Activated naive CD4-positive, alpha-beta T cell treated with anti-CD3 and anti-CD28 coated beads, Interleukin-2, amount 50 U/mL, for 72 hours (primary cell): ENCODE results near the gene MGAT5. TPM values are rescaled to one million over a fixed set of nuclear protein-coding genes. Genes with fewer than 3 reads are reported as not detected.

Experiments used
- ATAC-seq, 2 donors: fragments of 150-1000 bp; cut with Tn5 transposase; 2 replicates each; pipeline ENCODE4 v1.10.0; 2021; ENCODE audit warnings: mild to moderate bottlenecking in 2 of 2, moderate library complexity in 2 of 2
- DNase-seq, 2 donors: peaks; one replicate each; pipeline ENCODE4 v3.0.0; 2021 to 2022; ENCODE audit warnings: low spot score in 2 of 2
- H3K27ac Mint-ChIP-seq, 2 donors: one replicate each; pipeline ENCODE4 v1.8.0; 2022; ENCODE audit warnings: mild to moderate bottlenecking in 2 of 2, mixed read lengths in 2 of 2
- H3K36me3 Mint-ChIP-seq, 2 donors: one replicate each; pipeline ENCODE4 v1.8.0; 2022; ENCODE audit warnings: mixed read lengths in 2 of 2
- H3K9me3 Mint-ChIP-seq, 2 donors: one replicate each; pipeline ENCODE4 v1.8.0; 2022; ENCODE audit warnings: mixed read lengths in 2 of 2
- total RNA-seq, 2 donors: library from RNA; stranded (reverse); gene quantifications; one replicate each; pipeline ENCODE4 v1.2.3, GENCODE V29; 2022

Gene MGAT5
- total RNA-seq, 2 donors from 2014 or later: 11.8 to 13.2 TPM

GRCh38 chr2:134301099-134301927 is 47.4 kb downstream of the MGAT5 start:
- Mint-ChIP-seq H3K27ac (no peak overlapping the region), H3K36me3 (peaks cover 4 to 21% of the 10 kb centered on the region in 2 donors), H3K9me3 (no peaks in the 10 kb centered on the region)
- DNase-seq (no peak), ATAC-seq (peak; percentile 81 to 93)

DNA sequence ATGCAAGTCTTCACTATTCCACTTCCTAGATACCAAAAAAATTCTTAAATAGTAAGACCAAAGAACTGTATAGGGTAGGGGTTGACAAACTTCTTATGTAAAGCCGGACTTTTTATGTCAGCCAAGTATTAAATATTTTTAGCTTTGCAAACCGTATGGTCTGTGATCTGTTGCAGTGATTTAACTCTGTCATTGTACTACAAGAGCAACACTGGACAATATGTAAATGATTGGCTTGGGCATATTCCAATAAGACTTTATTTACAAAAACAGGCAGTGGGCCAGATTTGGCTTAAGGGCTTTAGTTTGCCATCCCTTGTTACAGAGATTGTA is 48.0 kb downstream of the MGAT5 start:
- no peak for ATAC-seq
- Mint-ChIP-seq H3K27ac (no peak overlapping the region), H3K9me3 (no peaks in the 10 kb centered on the region), H3K36me3 (peaks cover 4 to 16% of the 10 kb centered on the region in 2 donors)
- no peak for DNase-seq

DNA sequence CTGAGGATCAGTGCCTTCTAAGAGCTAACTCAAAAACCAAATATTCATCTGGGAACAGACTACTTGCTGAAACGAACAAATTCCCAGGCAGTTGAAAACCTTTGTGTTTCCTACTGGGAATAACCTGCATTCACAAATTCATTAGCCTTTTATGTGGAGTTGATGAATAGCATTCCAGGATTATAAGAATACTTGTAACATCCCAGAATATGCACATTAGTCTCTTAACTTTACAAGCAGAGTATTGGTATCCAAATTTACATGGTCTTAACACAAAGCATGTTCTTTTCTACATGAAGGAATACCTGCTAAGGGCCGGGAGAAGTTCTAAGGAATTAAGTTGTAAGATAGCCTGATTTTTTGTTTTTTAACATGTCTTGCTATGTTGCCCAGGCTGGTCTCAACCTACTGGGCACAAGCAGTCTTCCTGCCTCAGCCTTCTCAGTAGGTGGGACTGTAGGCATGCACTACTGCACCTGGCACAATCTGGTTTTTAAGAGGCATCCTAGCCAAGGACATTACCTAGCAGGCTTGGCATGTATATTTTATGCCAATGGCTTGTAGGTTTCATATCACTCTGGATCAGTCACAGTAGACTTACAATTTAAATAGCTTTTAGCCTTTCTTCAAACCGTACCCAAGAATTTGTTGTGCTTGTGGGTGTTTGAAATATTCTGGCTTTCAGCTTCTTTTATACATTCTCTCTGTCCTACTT is 50.7 kb downstream of the MGAT5 start:
- Mint-ChIP-seq H3K27ac (no peak overlapping the region), H3K36me3 (peaks cover 8 to 21% of the 10 kb centered on the region in 2 donors), H3K9me3 (peaks cover 6 to 8% of the 10 kb centered on the region in 2 donors)
- DNase-seq (no peak), ATAC-seq (no peak)

DNA sequence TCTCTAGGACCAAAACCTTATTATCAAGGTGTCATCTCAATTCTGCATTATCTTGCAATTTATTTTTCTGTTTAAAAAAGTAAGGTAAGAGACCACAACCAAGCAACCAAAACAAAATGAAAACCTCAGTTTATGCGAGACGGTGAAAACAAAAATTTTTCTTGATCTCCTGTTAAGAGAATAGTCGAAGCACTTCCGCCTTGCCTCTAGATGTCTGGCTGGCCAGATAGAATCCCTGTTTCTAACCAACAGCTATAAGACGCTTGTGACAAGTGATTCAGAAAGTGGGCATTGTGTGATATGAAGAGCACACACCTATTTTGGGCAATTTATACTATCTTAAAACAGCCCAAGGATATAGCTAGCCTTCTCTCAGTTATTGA is 51.2 kb downstream of the MGAT5 start:
- DNase-seq (no peak), ATAC-seq (no peak)
- H3K9me3 Mint-ChIP-seq: peaks cover 6 to 9% of the 10 kb centered on the region in 2 donors
- no peak overlapping the region for H3K27ac Mint-ChIP-seq
- peaks cover 5 to 16% of the 10 kb centered on the region in 2 donors for H3K36me3 Mint-ChIP-seq

DNA sequence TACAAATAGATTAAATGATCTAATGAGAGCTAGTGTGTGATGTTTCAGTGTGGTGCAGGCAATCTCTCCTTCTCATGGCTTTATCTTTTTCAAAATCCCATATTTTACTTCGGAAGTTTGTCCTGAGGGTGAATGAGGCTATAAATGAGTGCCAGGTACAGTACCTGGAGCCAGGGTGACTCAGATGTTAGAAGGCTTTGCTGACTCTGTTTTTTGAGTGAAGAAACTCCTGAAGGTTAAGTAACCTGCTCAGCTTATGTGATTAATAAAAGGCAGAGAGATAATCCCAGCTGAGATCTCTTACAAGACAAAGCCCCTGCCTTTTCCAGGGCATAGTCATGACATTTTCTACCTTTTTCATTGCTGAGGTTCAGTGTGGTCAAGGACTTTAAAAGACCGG is 52.6 kb downstream of the MGAT5 start:
- Mint-ChIP-seq H3K36me3 (peaks cover 5 to 16% of the 10 kb centered on the region in 2 donors), H3K27ac (no peak overlapping the region), H3K9me3 (peaks cover 6 to 9% of the 10 kb centered on the region in 2 donors)
- no peak for DNase-seq
- ATAC-seq: no peak

DNA sequence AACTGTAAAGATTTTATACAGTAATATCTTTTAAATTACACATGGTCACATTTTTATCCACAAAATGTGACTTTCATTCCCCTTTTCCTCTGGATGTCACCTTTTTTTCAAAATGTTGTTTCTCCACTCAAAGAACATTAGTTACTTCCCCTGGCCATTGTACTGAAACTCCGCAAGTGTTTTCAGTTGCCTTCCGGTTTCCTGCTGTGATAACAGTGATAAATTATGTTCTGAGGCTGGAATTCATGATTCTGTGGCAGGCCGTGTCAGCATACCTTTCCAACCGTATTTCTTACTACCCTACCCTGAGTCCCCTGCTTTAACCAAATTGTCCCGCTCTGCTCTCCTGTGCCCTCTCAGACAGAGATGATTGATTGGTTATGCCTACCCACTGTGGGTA is 53.5 kb downstream of the MGAT5 start:
- peaks cover 5 to 16% of the 10 kb centered on the region in 2 donors for H3K36me3 Mint-ChIP-seq
- peaks cover 6 to 9% of the 10 kb centered on the region in 2 donors for H3K9me3 Mint-ChIP-seq
- ATAC-seq: no peak

DNA sequence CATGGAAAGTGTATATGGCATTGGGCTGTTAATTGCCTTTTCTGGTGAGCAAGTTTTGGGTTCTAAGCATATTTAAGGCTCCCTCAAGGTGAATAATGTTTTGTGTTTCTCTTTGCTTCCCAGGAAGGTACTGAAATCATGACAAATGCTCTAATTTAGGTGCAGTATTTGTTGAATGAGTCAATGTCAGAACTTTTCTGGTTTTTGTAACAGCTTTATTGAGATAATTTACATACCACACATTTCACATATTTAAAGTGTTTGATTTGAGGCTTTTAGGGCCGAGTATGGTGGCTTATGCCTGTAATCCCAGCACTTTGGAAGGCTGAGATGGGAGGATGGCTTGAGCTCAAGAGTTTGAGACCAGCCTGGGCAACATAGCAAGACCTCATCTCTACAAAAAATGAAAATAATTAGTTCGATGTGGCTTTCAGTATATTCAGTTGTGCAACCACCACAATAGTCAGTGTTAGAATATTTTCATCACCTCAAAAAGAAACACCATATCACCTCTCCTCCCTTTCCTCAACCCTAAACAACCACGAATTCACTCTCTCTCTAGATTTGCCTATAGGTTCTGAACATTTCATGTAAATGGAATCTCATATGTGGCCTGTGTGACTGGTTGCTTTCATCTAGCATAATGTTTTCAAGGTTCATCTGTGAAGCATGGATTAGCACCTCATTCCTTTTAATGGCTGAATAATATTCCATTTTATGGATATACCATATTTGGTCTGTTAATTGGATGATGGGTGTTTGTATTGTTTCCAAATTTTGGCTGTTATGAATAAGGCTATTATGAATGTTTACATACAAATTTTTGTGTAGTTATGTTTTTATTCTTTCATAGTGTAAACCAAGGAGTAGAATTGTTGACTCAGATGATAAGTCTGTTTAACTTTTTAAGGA is 54.9 kb downstream of the MGAT5 start:
- H3K9me3 Mint-ChIP-seq: peaks cover 6 to 9% of the 10 kb centered on the region in 2 donors
- peaks cover 5 to 6% of the 10 kb centered on the region in 2 donors for H3K36me3 Mint-ChIP-seq
- peak overlapping the region in 1 of 2 donors; percentile 54 for H3K27ac Mint-ChIP-seq
- ATAC-seq (peak; percentile 33 to 76), DNase-seq (no peak)

More for the DNA sequence above, 53.5 kb downstream of the MGAT5 start:
- DNase-seq: no peak
- H3K27ac Mint-ChIP-seq: no peak overlapping the region

- no peak for DNase-seq
- no peak overlapping the region for H3K27ac Mint-ChIP-seq
- ATAC-seq: no peak
- H3K9me3 Mint-ChIP-seq: peaks cover 6 to 9% of the 10 kb centered on the region in 2 donors
- peaks cover 5 to 6% of the 10 kb centered on the region in 2 donors for H3K36me3 Mint-ChIP-seq
These were observed 56.5 kb downstream of the MGAT5 start for GRCh38 chr2:134310107-134311079.

GRCh38 chr2:134312482-134312881 is 58.6 kb downstream of the MGAT5 start:
- ATAC-seq: no peak
- peaks cover 6 to 7% of the 10 kb centered on the region in 2 donors for H3K36me3 Mint-ChIP-seq
- peaks cover 6 to 9% of the 10 kb centered on the region in 2 donors for H3K9me3 Mint-ChIP-seq
- H3K27ac Mint-ChIP-seq: no peak overlapping the region
- no peak for DNase-seq

GRCh38 chr2:134314202-134314601 is 60.3 kb downstream of the MGAT5 start:
- DNase-seq (no peak), ATAC-seq (no peak)
- peaks cover 3 to 5% of the 10 kb centered on the region in 2 donors for H3K9me3 Mint-ChIP-seq
- H3K36me3 Mint-ChIP-seq: peaks cover 0 to 16% of the 10 kb centered on the region in 2 donors
- H3K27ac Mint-ChIP-seq: peak overlapping the region in 1 of 2 donors; percentile 17

GRCh38 chr2:134314681-134315368 is 61.0 kb downstream of the MGAT5 start:
- H3K9me3 Mint-ChIP-seq: no peaks in the 10 kb centered on the region
- peaks cover 0 to 15% of the 10 kb centered on the region in 2 donors for H3K36me3 Mint-ChIP-seq
- peak overlapping the region in 1 of 2 donors; percentile 17 for H3K27ac Mint-ChIP-seq
- ATAC-seq (no peak), DNase-seq (no peak)

DNA sequence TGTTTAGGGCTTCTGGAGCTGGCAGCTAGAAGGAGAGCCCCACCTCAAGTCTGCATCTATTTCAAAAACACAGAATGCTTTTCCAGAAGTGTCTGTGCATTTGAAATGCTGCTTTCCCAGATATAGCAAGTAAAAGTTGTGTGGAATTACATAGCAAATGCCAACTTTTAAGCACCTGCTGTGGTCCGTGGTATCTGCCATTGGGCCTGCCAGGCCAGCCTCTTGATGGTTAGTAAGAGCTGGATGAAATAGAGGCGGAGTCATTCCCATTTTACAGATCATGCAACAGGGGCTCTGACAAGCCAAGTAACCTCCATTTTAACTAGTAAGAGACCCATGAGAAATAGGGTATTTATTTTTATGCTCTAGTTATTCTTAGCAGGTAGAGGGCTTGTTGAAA is 61.6 kb downstream of the MGAT5 start:
- Mint-ChIP-seq H3K9me3 (no peaks in the 10 kb centered on the region), H3K36me3 (peaks cover 0 to 15% of the 10 kb centered on the region in 2 donors), H3K27ac (no peak overlapping the region)
- no peak for DNase-seq
- ATAC-seq: no peak

- Mint-ChIP-seq H3K9me3 (no peaks in the 10 kb centered on the region), H3K27ac (no peak overlapping the region), H3K36me3 (peaks cover 8 to 29% of the 10 kb centered on the region in 2 donors)
- peak; percentile 76 to 98 for ATAC-seq
- no peak for DNase-seq
These were observed 65.9 kb downstream of the MGAT5 start for GRCh38 chr2:134319596-134320254.

GRCh38 chr2:134320930-134321329 is 67.1 kb downstream of the MGAT5 start:
- H3K27ac Mint-ChIP-seq: no peak overlapping the region
- peaks cover 8 to 33% of the 10 kb centered on the region in 2 donors for H3K36me3 Mint-ChIP-seq
- H3K9me3 Mint-ChIP-seq: no peaks in the 10 kb centered on the region
- peak in 1 of 2 donors; percentile 8 for DNase-seq
- peak; percentile 60 to 77 for ATAC-seq

GRCh38 chr2:134323777-134324176 is 69.9 kb downstream of the MGAT5 start:
- DNase-seq (no peak), ATAC-seq (no peak)
- peaks cover 8 to 30% of the 10 kb centered on the region in 2 donors for H3K36me3 Mint-ChIP-seq
- no peaks in the 10 kb centered on the region for H3K9me3 Mint-ChIP-seq
- no peak overlapping the region for H3K27ac Mint-ChIP-seq
